HG03095 (cell line): ENCODE results near the gene FAM78A.

ENCODE experiments used
- ATAC-seq: cut with Tn5 transposase; IDR thresholded peaks from one replicate; pipeline ENCODE4 v1.9.1; 2021; ENCODE audit warnings: moderate library complexity; ENCODE audit not compliant: unreplicated experiment

Gene FAM78A, protein sequence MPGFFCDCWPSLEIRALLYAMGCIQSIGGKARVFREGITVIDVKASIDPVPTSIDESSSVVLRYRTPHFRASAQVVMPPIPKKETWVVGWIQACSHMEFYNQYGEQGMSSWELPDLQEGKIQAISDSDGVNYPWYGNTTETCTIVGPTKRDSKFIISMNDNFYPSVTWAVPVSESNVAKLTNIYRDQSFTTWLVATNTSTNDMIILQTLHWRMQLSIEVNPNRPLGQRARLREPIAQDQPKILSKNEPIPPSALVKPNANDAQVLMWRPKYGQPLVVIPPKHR

GRCh38 chr9:131276094-131276888, at the start of gene FAM78A:
Gene FAM78A (minus strand): TSS chr9:131276510. CDS start chr9:131276179, 331 bp downstream.
- ATAC-seq: no peak

DNA sequence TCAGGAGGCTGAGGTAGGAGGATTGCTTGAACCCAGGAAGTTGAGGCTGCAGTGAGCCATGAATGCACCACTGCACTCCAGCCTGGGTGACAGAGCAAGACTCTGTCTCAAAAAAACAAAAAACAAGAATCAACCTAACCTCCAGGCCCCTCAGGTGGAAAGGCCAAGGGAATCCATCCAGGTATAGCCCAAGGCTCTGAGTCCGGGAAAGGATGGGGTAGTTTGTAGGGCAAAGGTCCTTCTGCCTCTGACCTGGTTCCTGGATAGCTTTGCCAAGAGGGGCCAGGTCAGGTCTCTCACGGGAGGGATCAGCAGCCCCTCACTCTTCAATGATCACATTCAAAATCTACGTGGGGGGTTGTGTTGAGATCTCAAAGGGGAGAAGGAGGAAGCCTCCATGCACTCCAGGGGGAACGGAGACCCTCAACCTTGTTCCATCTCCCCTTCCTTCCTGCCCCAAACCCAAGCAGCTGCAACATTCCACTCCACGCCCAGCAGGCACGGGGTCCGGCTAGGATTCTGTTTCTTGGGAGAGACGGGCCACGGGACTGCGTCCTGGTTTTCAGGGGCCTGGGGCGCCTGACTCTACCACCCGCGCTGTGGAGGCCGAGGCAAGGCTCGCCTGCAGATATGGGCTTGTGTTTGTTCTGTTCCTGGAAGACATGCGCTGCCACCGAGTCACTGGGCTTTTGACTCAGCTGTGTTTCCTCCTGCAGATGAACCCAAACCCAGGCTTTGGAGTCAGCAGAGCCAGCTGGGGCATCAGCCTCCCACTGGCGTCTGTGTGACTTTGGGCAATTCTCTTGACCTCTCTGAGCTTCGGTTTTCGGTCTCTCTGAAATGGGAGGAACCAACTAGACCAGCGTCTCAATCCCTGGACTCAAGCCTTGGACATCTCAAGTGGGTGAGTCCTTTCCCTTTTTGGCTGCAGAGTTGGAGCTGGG, 48.7 kb upstream of the FAM78A start:
- no peak for ATAC-seq

DNA sequence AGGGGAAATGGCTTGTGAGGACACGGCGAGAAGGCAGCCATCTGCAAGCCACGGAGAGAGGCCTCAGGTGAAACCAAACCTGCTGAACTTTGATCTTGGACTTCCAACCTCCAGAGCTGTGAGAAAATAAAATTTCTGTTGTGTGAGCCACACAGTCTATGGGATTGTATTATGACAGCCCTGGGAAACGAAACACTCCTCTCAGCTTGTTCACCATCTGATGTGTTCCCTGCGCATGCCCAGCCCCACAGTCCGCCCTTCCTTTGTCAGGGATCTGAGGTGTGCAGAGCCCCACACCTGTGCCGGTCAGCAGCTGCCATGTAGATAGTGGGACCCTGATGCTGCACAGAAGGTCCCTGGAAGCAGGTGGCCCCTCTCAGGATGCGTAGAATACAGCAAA, 47.3 kb upstream of the FAM78A start:
- ATAC-seq: no peak

DNA sequence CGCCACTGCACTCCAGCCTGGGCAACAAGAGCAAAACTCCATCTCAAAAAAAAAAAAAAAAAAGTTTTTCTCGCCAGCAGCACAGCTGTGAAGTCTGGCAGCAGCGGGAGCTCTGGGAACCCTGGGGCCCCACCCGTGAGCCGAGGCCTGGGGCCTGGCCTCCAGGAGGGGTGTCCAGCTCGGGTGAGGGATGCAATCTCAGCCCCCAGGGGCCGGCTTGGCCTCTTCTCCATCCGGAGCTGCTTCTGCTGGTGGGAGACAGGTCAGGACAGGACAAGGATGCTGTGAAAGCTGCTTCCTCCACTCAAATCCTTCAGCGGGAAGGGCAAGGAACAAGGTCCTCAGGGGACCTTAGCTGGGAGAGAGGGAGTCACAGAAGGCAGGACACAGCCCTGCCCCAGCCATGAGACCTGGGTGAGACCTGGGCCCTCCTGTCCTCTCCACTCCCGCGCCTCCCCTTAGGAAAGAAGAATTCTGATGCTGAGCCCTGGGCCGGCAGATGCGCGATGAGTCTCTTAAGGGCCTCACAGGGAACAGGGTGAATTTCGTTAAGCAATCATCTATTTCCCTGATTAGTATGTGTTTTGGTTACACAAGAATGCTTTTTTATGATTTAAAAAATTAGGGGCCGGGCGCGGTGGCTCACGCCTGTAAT, 43.8 kb upstream of the FAM78A start:
- ATAC-seq: no peak

GRCh38 chr9:131319486-131319885, 43.2 kb upstream of the FAM78A start:
- no peak for ATAC-seq

GRCh38 chr9:131318231-131319085, 42.1 kb upstream of the FAM78A start:
- ATAC-seq: no peak

DNA sequence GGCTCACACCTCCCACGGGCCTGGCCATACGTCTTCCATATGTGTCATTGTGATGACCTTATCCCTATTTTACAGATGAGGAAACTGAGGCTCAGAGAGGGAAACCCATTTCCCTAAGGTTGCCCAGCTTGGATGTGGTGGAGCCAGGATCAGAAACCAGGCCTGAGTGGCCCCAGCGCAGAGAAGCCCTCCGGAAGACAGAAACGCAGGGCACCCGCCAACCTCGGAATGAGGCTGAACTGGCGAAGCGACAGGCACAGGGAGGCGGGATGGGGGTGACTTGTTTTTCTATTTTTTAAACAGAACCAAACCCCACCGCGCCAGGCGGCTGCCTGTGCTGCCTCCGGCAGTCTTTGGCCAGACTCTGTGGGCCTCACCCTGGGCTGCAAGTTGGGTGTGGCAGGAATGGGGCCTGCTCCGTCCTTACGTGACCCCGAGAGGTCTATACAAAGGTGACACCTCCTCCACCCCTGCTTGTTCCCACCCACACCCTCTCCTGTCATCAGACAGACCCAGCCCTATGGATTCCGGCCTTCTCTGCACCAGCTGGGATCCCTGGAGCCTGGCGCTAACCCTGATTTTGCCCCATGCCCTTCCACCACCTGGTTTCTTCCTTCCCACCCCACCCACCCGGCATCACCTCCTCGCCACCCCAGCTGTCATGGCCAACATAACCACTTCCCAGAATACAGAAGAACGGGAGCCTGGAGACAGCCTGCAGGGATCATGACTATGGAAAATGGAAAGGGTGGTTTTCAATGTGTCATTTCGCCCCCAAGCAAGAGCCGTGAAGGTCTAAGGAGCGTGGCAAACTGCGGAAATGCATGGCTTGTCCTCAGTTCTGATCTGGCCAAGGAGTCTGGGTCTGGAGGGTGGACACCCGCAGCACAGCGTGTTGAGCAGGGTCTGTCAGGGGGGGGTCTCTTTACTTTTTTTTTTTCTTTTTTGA, 36.8 kb upstream of the FAM78A start:
- no peak for ATAC-seq

DNA sequence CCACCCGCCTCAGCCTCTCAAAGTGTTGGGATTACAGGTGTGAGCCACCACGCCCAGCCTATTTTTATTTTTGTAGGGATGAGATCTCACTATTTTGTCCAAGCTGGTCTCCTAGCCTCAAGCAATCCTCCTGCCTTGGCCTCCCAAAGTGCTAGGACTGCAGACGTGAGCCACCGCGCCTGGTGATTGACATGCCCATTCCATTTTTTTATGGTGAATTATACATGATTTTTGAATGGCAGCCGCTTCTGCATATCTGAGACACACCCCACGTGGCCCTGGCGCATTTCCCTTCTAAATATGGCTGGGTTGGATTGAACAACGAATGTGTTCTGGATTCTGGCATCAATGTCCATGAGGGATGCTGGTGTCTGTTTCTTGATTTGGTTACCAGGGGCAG, 35.9 kb upstream of the FAM78A start:
- ATAC-seq: no peak

- no peak for ATAC-seq
These were observed 34.7 kb upstream of the FAM78A start for GRCh38 chr9:131310833-131311554.

DNA sequence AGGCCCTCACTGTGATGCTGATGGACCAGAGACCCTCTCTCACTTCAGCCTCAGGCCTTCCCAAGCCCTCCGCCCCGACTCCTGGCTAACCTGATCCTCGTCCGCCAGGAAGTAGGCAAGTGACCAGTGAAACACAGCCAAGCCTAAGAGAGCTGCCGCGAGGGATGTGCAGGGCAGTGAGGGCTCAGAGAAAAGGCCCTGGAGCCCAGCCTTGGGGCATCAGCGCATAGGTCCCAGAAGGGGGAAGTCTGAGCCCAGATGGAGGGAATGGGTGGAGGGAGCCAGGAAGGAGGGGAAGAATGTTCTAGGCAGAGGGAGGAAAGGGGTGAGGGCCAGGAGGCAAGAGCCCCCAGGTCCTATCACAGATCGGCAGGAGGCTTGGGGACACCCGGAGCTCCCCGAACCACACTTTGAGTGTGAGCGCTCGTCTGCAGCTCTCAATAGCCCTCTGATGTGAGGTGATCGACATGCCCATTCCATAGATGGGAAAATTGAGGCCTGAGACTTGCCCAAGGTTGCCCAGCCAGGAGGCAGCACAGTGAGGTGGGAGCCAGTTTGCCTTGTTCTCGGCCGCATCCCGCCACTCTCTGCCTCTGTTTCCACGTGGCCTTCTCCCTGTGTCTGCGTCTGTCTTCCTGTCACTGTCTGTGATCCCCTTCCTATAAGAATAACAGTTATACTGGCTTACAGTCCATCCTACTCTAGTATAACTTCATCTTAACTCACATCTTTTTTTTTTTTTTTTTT, 33.4 kb upstream of the FAM78A start:
- ATAC-seq: no peak

GRCh38 chr9:131308906-131309529, 32.7 kb upstream of the FAM78A start:
- no peak for ATAC-seq

- no peak for ATAC-seq
These were observed 32.1 kb upstream of the FAM78A start for GRCh38 chr9:131308452-131308851.

DNA sequence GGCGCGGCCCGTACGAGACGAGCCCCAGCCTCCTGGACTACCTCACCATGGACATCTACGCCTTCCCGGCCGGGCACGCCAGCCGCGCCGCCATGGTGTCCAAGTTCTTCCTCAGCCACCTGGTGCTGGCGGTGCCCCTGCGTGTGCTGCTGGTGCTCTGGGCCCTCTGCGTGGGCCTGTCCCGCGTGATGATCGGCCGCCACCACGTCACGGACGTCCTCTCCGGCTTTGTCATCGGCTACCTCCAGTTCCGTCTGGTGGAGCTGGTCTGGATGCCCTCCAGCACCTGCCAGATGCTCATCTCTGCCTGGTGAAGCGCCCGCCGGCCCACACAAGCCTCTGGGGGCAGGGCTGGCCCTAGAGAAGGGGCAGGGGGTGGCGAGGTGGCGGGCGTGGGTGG, 31.7 kb upstream of the FAM78A start:
- no peak for ATAC-seq

GRCh38 chr9:131306397-131307004, 30.2 kb upstream of the FAM78A start:
- no peak for ATAC-seq

- no peak for ATAC-seq
These were observed 28.5 kb upstream of the FAM78A start for GRCh38 chr9:131304676-131305355.
